Measurements from ENCODE around the gene TIMP3.

DNA sequence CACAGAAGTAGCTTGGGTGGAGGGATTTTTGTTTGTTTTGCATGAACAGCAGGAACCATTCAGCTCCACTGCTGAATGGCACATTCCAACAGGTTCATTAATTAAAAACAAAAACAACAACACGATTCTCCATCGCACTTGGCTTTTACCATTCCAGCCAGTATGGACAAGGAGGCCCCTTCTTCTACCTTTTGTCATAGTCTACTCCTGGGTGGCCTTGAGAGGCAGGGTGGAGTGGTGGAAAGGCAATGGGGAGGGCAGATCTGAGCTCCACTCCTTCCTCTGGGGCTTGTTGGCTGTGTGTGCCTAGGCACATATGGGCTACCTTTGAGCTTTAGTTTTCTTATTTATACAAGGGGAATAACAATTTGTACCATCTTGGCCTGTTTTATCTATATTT lies 4.8 kb downstream of the TIMP3 start:
- TF ChIP-seq CTCF (IDR thresholded peaks at IDR 0.05; ENCODE audit: low read depth, low read length) (no peak), POLR2A (IDR thresholded peaks at IDR 0.05; ENCODE audit: extremely low read depth, insufficient read length) (no peak)
- TF ChIP-seq, protein P1, sequence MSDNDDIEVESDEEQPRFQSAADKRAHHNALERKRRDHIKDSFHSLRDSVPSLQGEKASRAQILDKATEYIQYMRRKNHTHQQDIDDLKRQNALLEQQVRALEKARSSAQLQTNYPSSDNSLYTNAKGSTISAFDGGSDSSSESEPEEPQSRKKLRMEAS (IDR thresholded peaks at IDR 0.05; ENCODE audit: low read depth, low read length): no peak

All from NB4 (cell line).